Stimulated activated CD8-positive, alpha-beta memory T cell treated with anti-CD3 and anti-CD28 coated beads, Interleukin-7, amount 100 ng/mL, for 4 hours (primary cell): ENCODE results near the gene SH2D3C.

ENCODE experiments used
- DNase-seq, 2 donors: peaks; one replicate each; pipeline ENCODE4 v3.0.0-alpha.2; 2020; ENCODE audit warnings: low read depth in 2 of 2

SH2D3C gene, protein sequence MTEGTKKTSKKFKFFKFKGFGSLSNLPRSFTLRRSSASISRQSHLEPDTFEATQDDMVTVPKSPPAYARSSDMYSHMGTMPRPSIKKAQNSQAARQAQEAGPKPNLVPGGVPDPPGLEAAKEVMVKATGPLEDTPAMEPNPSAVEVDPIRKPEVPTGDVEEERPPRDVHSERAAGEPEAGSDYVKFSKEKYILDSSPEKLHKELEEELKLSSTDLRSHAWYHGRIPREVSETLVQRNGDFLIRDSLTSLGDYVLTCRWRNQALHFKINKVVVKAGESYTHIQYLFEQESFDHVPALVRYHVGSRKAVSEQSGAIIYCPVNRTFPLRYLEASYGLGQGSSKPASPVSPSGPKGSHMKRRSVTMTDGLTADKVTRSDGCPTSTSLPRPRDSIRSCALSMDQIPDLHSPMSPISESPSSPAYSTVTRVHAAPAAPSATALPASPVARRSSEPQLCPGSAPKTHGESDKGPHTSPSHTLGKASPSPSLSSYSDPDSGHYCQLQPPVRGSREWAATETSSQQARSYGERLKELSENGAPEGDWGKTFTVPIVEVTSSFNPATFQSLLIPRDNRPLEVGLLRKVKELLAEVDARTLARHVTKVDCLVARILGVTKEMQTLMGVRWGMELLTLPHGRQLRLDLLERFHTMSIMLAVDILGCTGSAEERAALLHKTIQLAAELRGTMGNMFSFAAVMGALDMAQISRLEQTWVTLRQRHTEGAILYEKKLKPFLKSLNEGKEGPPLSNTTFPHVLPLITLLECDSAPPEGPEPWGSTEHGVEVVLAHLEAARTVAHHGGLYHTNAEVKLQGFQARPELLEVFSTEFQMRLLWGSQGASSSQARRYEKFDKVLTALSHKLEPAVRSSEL

DNA sequence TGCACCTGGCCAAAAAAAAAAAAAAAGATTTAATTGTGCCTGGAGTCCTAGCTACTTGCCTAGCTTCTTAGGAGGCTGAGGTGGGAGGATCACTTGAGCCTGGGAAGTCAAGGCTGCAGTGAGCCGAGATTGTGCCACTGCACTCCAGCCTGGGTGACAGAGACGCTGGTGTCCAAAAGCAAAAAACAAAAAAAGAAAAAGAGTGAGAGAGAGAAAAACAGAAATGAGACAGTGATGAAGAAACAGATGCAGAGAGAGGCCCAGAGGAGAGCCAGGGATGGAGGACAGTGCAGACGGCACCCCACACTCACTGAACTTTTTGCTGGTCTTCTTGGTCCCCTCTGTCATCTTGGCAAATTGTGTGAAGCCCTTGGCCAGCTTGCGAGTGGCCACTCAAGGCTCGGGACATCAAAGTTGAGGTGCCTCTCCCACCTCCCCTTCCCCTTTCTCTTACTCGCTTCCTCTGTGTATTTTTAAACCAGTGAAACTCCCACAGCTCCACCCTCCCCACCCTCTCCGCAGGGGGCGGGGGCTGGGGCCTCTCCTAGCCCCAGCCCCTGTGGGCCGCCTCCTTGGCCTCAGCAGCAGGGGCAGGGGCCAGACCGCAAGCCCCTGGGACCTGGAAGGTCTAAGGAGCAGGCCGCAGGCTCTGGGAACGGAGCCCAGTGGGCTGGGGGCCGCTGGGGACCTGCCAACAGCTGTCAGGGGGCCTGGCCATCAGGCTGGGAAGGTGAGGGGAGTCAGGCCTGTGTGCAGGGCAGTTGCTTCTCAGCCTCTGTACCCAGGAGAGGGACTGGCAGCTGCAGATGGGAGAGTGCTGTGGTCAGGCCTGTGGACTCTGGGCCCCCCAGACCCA lies at the start of gene SH2D3C:
TSS of gene SH2D3C (minus strand) at position 387 of the 856 bp plus-strand sequence. CDS start at position 348, 39 bp downstream.
- peak in 1 of 2 donors; percentile 34 for DNase-seq

DNA sequence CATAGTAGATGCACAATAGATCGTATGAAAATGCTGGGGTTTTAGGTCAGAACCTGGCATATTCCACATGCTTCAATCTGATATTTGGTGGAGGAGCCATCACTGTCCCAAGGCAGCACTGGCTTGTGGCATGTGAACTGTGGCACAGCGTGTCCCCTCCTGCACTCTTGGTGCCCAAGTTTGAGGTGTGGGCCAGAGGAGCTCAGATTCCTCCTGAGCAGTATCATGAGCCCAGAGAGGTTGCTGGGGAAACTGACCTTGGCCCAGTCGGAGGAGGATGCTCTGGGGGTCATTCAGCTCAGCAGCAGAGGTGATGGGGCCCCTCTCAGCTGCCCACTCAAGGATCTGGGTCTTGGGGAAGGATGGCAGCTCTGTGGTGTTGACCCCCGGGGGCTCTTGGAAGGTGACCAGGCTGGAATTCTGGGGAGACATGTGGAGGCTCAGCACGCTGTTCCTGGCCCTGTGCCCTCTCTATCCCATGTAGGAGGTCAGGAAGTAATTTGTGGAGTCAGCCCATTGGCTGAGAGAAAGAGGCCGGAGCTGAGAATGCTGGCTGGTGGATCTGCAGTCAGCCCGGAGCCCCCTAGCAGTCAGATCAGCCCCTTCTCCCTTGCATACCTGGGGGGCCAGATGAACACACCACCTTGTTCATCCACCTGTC lies 47.9 kb upstream of the SH2D3C start:
- DNase-seq, result no peak

DNA sequence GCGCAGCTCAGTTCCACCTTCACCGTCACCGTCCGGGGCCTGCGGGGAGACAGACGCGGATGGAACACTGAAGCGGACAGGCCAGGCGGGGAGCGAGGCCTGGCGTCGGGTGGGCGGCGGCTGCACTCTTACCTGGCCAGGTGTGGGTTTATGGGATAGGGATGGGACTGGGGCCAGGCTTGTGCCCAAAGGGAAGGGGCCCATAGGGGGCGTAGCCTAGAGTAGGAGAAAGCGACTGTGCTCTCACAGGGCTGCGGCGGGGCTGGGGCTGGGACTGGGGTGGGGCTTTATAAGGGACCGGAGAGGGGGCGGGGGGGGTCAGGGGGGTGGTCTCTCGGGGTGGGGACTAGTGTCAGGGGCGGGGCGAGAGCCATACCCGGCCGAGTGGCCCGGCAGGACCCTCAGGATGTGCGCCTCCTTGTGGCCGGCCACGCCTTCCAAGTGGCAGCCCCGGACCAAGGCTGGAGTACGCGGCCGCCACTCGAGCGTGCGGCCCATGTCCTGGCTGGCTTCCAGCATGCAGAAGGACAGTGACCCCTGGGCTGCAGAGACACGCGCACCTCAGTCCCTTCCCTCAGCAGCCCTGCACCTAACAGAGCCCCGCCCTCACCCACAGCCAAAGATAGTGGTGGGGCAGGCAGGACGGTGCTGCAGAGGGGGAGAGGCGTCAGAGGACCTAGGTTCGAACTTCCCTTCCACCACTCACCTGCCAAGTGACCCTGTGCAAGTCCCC lies 47.0 kb upstream of the SH2D3C start:
- DNase-seq, result no peak

DNA sequence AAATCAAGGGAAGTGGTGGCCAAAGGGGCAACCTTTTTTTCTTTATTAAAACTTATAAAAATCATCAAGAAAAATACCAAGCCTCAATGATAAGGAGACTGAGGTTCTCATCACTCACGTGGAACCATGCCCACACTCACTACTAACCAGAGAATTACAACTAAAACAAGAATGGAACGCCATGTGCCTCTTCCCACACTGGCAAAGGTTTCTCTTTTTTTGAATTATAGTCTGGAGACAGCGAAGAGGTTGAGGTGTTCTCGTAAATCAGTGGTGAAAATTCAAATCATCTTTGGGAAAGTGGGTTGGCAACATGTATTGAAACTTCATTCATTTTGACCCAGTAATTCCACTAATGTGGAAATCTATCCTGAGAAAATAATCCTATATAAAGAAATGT lies 43.6 kb upstream of the SH2D3C start:
- no peak for DNase-seq

DNA sequence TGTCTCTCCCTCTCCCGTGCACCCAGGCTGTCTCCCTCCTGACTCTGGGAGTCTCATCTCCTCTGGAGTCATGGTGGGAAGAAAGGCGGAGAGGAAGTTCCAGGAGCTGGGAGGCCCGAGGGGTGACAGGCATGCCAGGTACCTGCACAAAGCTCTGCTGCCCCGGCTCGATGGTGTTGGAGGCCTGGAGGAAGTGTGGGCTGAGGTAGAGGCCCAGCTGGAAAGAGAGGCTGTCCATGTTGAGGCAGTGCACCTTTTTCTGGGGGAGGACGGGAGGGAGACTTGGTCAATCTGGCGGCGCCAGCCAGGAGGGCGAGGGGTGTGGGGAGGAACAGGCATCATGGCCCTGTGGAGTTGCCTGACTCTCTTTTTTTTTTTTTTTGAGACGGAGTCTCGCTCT lies 40.1 kb upstream of the SH2D3C start:
- DNase-seq, result no peak

DNA sequence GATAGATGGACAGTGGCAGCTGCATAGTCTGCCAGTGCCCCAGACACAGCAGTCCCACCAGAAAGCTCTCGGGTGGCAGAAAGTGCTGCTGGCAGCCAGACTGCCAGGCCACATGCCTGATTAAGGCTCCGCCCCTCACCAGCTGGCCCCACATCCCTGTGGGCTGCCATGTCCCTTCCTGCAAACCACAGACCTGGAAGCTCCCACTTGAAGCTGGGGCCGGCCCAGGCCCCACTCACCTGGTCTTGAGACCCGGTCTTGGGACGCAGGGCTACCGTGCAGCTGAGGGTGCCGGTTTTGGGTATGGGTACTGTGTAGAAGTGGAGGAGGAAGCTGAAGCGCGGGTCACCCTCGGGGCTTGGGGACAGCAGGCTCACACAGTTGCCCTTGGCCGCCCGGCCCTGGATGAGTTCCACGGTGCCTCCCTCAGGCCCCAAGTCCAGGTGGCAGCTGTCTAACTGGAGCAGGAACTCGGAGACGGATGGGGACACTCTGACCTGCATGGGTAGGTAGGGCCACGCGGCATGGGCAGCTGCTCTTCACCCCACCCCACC lies 39.5 kb upstream of the SH2D3C start:
- no peak for DNase-seq

DNA sequence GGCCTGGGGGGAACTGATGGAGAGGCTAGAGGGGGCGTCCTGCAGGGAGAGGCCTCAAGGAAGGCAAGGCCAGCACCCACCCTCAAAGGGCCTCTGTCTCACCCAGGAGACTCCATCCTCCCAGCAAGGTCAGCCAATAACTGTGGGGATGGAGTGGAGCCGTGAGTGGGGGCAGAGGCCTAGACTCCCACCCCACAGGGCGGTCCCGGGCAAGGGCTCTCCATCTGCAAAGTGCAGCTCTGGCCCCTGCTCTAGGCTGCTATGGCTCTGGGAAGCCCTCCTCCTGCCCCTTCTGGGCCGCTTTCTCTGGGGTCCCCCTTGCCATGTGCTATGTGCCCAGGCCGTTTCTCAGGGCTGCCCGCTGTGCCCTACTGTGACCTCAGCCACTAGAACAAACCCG lies 38.3 kb upstream of the SH2D3C start:
- DNase-seq, result no peak

DNA sequence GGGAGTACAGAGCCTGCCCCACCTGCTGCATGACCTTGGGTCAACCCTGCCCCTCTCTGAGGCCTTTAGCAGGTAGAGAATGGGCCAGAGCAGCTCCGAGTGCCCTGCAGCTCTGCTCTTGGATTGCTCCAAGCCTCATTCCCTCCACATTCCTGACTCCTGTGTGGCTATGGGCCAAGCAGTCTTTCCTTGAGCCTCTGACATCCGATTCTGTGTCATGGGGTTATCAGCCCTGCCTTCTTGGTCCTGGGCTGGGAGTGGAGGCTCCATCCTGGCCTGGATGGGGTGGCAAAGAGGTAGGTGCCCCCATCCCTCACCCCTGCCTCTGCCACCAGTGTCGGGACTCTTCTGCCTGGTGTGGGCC lies 37.9 kb upstream of the SH2D3C start:
- DNase-seq, result no peak

DNA sequence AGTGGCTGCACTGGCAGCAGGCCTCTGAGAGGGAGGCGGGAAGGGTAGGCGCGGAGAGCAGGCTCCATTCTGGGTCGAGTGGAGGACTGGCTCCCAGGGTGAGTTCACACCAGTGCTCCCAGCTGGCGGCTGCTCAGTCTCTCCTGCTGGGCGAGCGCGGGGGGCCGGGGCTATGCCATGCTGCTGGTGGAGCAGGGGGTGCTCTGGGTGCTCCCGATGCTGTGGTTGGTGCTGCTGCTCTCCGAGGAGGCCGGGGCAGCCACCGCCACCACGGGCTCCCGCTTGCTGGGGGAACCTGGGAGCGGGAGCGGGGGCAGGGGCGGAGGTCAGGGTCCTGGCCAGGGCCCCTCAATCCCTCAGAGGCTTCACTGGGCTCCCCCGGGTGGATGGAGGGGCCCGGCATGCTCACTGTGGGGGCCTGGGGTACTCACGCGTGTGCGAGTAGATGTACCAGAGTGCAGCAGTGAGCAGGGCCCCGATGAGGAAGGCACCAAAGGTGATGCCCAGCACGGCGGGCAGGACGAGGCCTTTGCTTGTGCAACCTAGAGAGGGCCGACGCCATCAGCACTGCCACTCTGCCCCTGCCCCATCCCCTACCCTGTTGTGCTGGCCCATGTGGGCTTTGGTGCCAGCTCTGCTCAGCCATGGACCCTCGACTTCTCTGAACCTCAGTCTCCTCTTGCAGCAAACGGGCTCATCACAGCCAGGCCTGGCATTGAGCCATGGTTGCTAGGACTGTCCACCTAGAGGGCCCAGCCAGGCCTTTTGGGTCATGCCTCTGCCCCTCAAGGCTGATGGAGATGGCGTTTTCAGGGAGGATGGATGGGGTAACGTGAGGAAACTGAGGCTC lies 37.3 kb upstream of the SH2D3C start:
- no peak for DNase-seq

DNA sequence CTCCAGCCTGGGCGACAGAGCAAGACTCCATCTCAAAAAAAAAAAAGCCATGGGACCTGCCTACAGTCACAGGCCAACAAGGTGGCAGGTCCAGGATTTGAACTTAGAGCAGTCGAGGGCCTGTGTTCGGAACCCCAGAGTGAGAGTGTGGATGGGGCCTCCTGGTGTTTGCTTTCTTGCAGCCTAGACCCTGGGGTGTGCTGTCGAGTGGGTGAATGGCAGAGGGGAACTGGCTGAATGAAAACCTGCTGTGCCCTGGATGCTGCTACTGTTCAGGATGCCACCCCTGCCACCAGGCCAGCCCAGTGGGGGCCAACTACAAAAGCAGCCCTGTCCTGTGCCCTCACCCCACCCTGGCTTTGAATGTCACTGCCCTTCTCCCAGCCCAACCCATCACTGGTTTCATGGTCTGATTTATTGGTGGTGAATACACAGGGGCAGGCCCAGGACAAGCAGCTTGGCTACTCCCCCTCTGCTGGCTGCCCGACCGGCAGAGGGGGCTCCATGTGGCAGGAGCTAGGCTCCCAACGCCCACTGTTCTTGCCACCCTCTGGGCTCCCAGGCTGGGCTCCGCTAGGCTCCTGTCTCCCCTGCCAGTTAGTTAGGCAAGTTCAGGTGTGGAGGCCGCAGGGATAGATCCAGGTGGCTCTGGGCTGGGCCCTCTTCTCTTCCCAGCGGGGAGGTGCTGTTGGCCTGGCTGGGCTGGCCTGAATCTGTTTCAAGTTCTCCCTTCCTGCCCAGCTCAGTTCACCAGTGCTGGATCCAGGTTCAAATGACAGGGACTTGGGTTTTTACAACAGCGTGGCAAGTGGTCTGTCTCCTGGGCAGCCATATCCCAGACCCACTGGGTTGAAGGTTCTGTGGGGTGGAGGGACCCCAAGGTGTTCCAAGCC lies 36.4 kb upstream of the SH2D3C start:
- no peak for DNase-seq

DNA sequence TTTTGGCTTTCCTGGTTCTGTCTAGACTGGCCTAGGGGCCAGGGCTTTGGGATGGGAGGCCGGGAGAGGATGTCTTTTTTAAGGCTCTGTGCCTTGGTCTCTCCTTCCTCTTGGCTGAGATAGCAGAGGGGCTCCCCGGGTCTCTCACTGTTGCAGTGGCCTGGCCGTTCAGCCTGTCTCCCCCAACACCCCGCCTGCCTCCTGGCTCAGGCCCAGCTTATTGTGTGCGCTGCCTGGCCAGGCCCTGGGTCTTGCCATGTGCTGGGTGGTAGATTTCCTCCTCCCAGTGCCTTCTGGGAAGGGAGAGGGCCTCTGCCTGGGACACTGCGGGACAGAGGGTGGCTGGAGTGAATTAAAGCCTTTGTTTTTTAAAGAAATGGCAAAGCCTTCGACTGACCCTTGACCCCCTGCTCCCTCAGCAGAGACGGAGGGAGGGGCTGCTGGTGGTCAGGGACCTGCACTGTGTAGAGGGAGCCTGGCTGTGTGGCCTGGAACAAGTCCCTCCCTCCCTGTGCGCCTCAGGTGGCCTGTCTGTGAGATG lies 35.3 kb upstream of the SH2D3C start:
- no peak for DNase-seq

DNA sequence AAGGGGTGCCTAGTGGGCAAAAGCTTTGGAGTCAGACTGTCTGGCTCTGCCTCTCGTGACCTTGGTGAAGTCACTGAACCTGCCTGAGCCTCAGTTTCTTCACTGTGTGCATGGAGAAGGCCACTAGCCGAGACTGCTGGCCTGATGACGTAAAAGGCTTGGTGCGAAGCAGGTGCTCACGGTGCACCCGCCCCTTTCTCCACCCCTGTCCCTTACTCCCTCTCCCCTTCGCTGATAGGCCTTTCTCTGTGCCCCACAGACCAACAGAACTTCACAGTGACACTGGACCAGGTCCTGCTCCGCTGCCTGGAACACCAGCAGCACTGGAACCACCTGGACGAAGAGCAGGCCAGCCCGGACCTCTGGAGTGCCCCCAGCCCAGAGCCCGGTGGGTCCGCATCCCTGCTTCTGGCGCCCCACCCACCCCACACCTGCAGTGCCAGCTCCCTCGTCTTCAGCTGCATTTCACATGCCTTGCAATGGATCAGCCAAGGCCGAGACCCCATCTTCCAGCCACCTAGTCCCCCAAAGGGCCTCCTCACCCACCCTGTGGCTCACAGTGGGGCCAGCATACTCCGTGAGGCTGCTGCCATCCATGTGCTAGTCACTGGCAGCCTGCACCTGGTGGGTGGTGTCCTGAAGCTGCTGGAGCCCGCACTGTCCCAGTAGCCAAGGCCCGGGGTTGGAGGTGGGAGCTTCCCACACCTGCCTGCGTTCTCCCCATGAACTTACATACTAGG lies 34.6 kb upstream of the SH2D3C start:
- no peak for DNase-seq

DNA sequence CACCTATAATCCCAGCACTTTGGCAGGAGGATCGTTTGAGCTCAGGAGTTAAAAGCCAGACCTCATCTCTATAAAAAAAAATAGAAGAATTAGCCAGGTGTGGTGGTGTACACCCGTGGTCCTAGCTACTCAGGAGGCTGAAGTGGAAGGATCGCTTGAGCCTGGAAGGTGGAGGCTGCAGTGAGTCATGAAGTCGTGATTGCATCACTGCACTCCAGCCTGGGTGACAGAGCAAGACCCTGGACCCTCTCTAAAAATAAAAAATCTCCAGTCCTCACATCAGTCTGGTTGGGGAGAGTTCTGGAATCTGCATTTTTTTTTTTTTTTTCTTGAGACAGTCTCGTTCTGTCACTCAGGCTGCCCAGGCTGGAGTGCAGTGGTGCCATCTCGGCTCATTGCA lies 33.5 kb upstream of the SH2D3C start:
- DNase-seq, result no peak

DNA sequence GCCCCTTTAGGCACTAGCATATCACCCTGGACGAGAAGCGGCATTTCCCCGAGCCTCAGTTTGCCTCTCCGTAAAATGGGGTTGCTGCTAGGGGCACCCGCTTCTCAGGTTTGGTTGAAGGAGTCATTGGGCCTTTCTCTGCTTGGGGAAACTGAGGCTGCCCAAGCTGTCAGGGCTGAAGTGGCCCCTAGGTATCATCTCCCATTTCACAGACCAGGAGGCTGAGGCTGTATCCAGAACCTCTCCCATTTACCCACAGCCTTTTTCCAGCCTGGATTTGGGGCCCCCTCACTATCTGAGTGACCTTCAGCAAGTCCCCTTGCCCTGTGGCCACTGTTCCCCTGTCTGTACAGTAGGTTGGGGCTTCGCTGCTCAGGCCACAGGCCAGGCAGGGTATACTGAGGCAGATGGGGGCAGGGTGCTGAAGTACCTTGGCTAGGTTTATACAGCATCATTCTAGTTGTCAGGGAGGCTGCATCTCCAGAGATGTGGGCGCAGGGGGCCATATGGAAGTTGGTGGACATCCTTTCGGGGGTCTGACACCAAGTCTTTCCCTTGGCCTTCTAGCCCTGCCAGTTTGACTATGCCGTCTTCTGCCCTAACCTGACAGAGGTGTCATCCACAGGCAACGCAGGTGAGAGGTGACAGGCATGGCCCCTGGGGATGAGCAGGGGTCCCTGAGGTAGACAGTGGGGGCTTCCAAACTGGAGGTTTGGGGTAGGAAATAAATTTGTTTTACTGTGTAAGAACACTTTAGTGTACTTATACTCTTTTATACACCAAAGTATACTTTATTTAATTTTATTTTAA lies 32.1 kb upstream of the SH2D3C start:
- no peak for DNase-seq

DNA sequence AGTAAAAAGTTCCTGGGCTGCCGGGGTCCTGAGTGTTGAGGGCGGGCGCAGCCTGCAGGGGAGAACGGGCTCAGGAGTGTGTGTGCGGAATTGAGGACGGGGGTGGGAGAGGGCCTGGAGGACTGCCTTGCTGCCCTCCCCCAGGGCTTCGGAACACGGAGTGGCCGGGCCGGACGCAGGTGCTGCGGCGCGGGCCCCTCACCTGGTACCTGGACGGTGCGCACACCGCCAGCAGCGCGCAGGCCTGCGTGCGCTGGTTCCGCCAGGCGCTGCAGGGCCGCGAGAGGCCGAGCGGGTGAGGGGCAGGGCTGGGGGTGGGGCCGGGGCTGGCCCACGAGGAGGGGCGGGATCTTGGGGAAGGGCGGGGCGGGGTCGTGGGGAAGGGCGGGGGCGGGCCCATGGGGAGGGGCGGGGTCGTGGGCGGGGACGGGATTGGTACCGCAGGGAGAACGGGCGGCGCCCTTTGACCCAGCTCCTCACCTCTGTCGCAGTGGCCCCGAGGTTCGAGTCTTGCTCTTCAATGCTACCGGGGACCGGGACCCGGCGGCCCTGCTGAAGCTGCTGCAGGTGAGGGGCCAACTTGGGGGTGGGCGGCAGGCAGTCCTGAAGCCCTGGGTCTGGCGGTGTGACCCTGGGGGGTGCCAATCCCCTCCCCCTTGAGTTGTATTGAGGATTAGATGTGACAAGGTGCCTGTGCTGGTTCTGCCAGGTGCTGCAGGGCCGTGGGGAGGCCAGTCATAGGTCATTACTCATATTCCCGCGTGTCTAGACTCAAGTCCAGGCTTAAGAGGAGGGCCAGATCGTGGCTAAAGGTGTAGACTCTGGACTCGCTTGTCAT lies 31.3 kb upstream of the SH2D3C start:
- DNase-seq, result no peak
